SK-N-SH (cell line): ENCODE measurements around the gene ALDH3A2. TPM values are rescaled to one million over a fixed set of nuclear protein-coding genes. Genes with fewer than 3 reads are reported as not detected.

Source experiments
- CTCF ChIA-PET: fragments of 300-600, 350-600 bp; formaldehyde crosslinking; extraction: SDS; loops from one replicate; lab custom pipeline; 2021; lab: Yijun Ruan, JAX
- POLR2A ChIA-PET: fragments of 350-600 bp; sonication (Branson Sonifier 250); formaldehyde crosslinking; extraction: SDS; loops from one replicate; lab custom pipeline; 2020; ENCODE audit warnings: antibody characterized with exemption, inconsistent platforms; lab: Yijun Ruan, JAX
- DNase-seq: peaks from one replicate; pipeline ENCODE4 v3.0.0; 2012
- H2AFZ ChIP-seq: fragments of 200-600 bp; sonication (generic); 2 replicates; pipeline ENCODE4 v1.8.1; 2016; ENCODE audit warnings: antibody characterized with exemption, mild to moderate bottlenecking, low read depth
- H3F3A ChIP-seq: fragments of 200-600 bp; sonication (generic); replicated peaks from 2 replicates; pipeline ENCODE3; 2016; ENCODE audit warnings: antibody characterized with exemption, mild to moderate bottlenecking; ENCODE audit not compliant: insufficient read depth
- H3K27ac ChIP-seq, 2 experiments: fragments of 200-500 bp in 1 of 2; fragments of 200-600 bp in 1 of 2; sonication (Bioruptor generic) in 1 of 2; sonication (generic), shearing (Covaris generic) in 1 of 2; 2 replicates each; pipeline versions ENCODE4 v1.5.1 to v1.6.1; 2014 to 2016; ENCODE audit warnings: low read depth in 2 of 2, inconsistent platforms in 1 of 2, low read length in 1 of 2, mild to moderate bottlenecking in 1 of 2, mixed read lengths in 1 of 2
- H3K27me3 ChIP-seq: fragments of 200-600 bp; sonication (generic), shearing (Covaris generic); 2 replicates; pipeline ENCODE4 v1.6.1; 2016; ENCODE audit warnings: mixed run types; ENCODE audit not compliant: insufficient read depth
- H3K36me3 ChIP-seq, 2 experiments: fragments of 200-500 bp in 1 of 2; fragments of 200-600 bp in 1 of 2; sonication (Bioruptor generic) in 1 of 2; sonication (generic) in 1 of 2; replicated peaks in 1 of 2; 2 replicates each; pipeline versions ENCODE3 to v1.5.1; 2014 to 2016; ENCODE audit warnings: low read length in 1 of 2, mild to moderate bottlenecking in 1 of 2; ENCODE audit not compliant: insufficient read depth in 2 of 2, control insufficient read depth in 1 of 2
- H3K4me1 ChIP-seq, 2 experiments: fragments of 200-500 bp in 1 of 2; fragments of 200-600 bp in 1 of 2; sonication (Bioruptor generic) in 1 of 2; sonication (generic), shearing (Covaris generic) in 1 of 2; 2 replicates each; pipeline versions ENCODE4 v1.5.1 to v1.6.1; 2014 to 2016; ENCODE audit warnings: low read depth in 1 of 2, low read length in 1 of 2, mixed run types in 1 of 2; ENCODE audit not compliant: insufficient read depth in 2 of 2, control insufficient read depth in 1 of 2
- H3K4me2 ChIP-seq: fragments of 200-600 bp; sonication (generic), shearing (Covaris generic); 2 replicates; pipeline ENCODE4 v1.6.1; 2017; ENCODE audit warnings: mixed run types
- H3K4me3 ChIP-seq, 2 experiments: fragments of 200-500 bp in 1 of 2; fragments of 200-600 bp in 1 of 2; sonication (Bioruptor generic) in 1 of 2; sonication (generic), shearing (Covaris generic) in 1 of 2; 2 replicates each; pipeline versions ENCODE4 v1.5.1 to v1.8.1; 2014 to 2016; ENCODE audit warnings: low read depth in 2 of 2, inconsistent platforms in 1 of 2, low read length in 1 of 2, mild to moderate bottlenecking in 1 of 2, mixed read lengths in 1 of 2, moderate library complexity in 1 of 2
- H3K79me2 ChIP-seq: fragments of 200-600 bp; sonication (generic); 2 replicates; pipeline ENCODE4 v1.8.1; 2017; ENCODE audit warnings: mild to moderate bottlenecking; ENCODE audit not compliant: insufficient read depth
- H3K9ac ChIP-seq: fragments of 200-600 bp; sonication (generic); 2 replicates; pipeline ENCODE4 v1.6.1; 2017; ENCODE audit warnings: mixed run types
- H3K9me2 ChIP-seq: fragments of 200-600 bp; sonication (generic); 2 replicates; pipeline ENCODE4 v1.6.1; 2017; ENCODE audit warnings: mixed run types
- H3K9me3 ChIP-seq: fragments of 200-600 bp; sonication (generic); 2 replicates; pipeline ENCODE4 v1.6.1; 2017; ENCODE audit warnings: mixed run types, mild to moderate bottlenecking, moderate library complexity
- H4K20me1 ChIP-seq: fragments of 200-600 bp; sonication (generic); 2 replicates; pipeline ENCODE4 v1.6.1; 2017; ENCODE audit warnings: mild to moderate bottlenecking, mixed run types; ENCODE audit not compliant: insufficient read depth
- CHD2 ChIP-seq: fragments of 150-350 bp; IDR thresholded peaks from 2 replicates; pipeline ENCODE4 v1.6.1; 2018; ENCODE audit warnings: low read length; ENCODE audit not compliant: partially characterized antibody
- FOSL2 ChIP-seq: IDR thresholded peaks from 2 replicates; pipeline ENCODE4 v1.4.0; 2012; ENCODE audit warnings: low read depth, mild to moderate bottlenecking, moderate library complexity, borderline replicate concordance
- FOXM1 ChIP-seq: IDR thresholded peaks from 2 replicates; pipeline ENCODE4 v1.4.0; 2012; ENCODE audit warnings: low read depth, mild to moderate bottlenecking
- IRF3 ChIP-seq: fragments of 150-350 bp; IDR thresholded peaks from 2 replicates; pipeline ENCODE4 v1.6.1; 2016; ENCODE audit warnings: mild to moderate bottlenecking, low read depth, low read length
- MEF2A ChIP-seq: IDR thresholded peaks from 2 replicates; pipeline ENCODE4 v1.4.0; 2012; ENCODE audit warnings: low read depth, borderline replicate concordance
- MXI1 ChIP-seq: IDR thresholded peaks from 2 replicates; pipeline ENCODE4 v1.6.1; 2012; ENCODE audit warnings: mild to moderate bottlenecking, low read depth, low read length, improper control_type of control experiment
- PBX3 ChIP-seq: IDR thresholded peaks from 2 replicates; pipeline ENCODE4; 2012
- RAD21 ChIP-seq: IDR thresholded peaks from 2 replicates; pipeline ENCODE4 v1.6.1; 2012; ENCODE audit warnings: mild to moderate bottlenecking, low read length
- RCOR1 ChIP-seq: fragments of 150-350 bp; IDR thresholded peaks from 2 replicates; pipeline ENCODE4 v1.6.1; 2017; ENCODE audit warnings: antibody characterized with exemption, low read length
- REST ChIP-seq: IDR thresholded peaks from 2 replicates; pipeline ENCODE4 v1.6.1; 2012; ENCODE audit warnings: mild to moderate bottlenecking, low read depth, low read length, moderate library complexity
- RXRA ChIP-seq: IDR thresholded peaks from 2 replicates; pipeline ENCODE4 v1.4.0; 2012; ENCODE audit warnings: low read depth, mild to moderate bottlenecking, borderline replicate concordance
- SMC3 ChIP-seq: IDR thresholded peaks from 2 replicates; pipeline ENCODE4 v1.6.1; 2012; ENCODE audit warnings: low read depth, low read length, improper control_type of control experiment
- TCF12 ChIP-seq: IDR thresholded peaks from 2 replicates; pipeline ENCODE4 v1.4.0; 2012
- TEAD4 ChIP-seq: IDR thresholded peaks from 2 replicates; pipeline ENCODE4 v1.4.0; 2012; ENCODE audit warnings: mild to moderate bottlenecking, borderline replicate concordance; ENCODE audit not compliant: insufficient read depth
- USF1 ChIP-seq: IDR thresholded peaks from 2 replicates; pipeline ENCODE4 v1.4.0; 2012; ENCODE audit warnings: low read depth, borderline replicate concordance
- USF2 ChIP-seq: fragments of 150-350 bp; IDR thresholded peaks from 2 replicates; pipeline ENCODE4 v1.6.1; 2017; ENCODE audit warnings: antibody characterized with exemption, low read length, low read depth, borderline replicate concordance
- YY1 ChIP-seq: IDR thresholded peaks from 2 replicates; pipeline ENCODE4 v1.4.0; 2012; ENCODE audit warnings: low read depth, mild to moderate bottlenecking
- ZBTB33 ChIP-seq: IDR thresholded peaks from 2 replicates; pipeline ENCODE4 v1.4.0; 2012; ENCODE audit warnings: low read depth, borderline replicate concordance
- WGBS: methylation state at CpG from one replicate; pipeline ENCODE4 v1.1.6; 2017; ENCODE audit warnings: low lambda C conversion rate; 5-methylcytosine and 5-hydroxymethylcytosine counted together
- polyA plus RNA-seq, 3 experiments: library from polyadenylated mRNA; depleted of rRNA; stranded (reverse); fragments of >200 nt; gene quantifications; 2 replicates each; pipeline ENCODE4 v1.2.3, GENCODE V29; 2012

ALDH3A2 gene
- polyA plus RNA-seq, 1 of the 3 experiments (the other 2 are of a cell fraction), result 16.6 TPM

- no peak overlapping the region for H2AFZ ChIP-seq
- H3K36me3 ChIP-seq, result peaks cover 7 to 35% of the 10 kb centered on the region in 2 experiments
- H3K27ac ChIP-seq, result no peak overlapping the region
- H3K4me2 ChIP-seq, result no peak overlapping the region
- H3K4me1 ChIP-seq, result peaks cover 0 to 4% of the 10 kb centered on the region in 2 experiments; a peak in 1 of 4 replicates
- H3K9ac ChIP-seq, result no peak overlapping the region
- H3K79me2 ChIP-seq, result no peaks in the 10 kb centered on the region
- H3K9me2 ChIP-seq, result no peaks in the 10 kb centered on the region
- ChIA-PET POLR2A (no interaction called here), CTCF (interaction anchor here (0.8 to 1.9 kb wide), 4 partner anchors 11 to 298 kb away, joined by 3 to 7 read pairs (median 6); partner anchors contain the start of genes ALDH3A2 and B9D1)
- H3K9me3 ChIP-seq, result no peaks in the 10 kb centered on the region
- H3K27me3 ChIP-seq, result no peaks in the 10 kb centered on the region
- H4K20me1 ChIP-seq, result no peaks in the 10 kb centered on the region
- peaks cover 5% of the 10 kb centered on the region for H3F3A ChIP-seq
- no peak for DNase-seq
- H3K4me3 ChIP-seq, result no peak overlapping the region
- TF ChIP-seq CHD2 (no peak), REST (no peak), RXRA (no peak), IRF3 (no peak), PBX3 (no peak), YY1 (no peak), SMC3 (no peak), RCOR1 (no peak), MEF2A (no peak), FOSL2 (no peak), ZBTB33 (no peak), RAD21 (no peak), USF2 (no peak), FOXM1 (no peak), MXI1 (no peak), USF1 (no peak), TEAD4 (no peak), TCF12 (no peak)
- 79% methylated on average over 6 of the region's 6 CpGs for WGBS
Measured at GRCh38 chr17:19660219-19660870, 11.8 kb downstream of the ALDH3A2 start.
